Activated B cell treated with CpG ODN at 0.5 μM for 24 hours (primary cell): ENCODE results near the gene NF1. TPM values are rescaled to one million over a fixed set of nuclear protein-coding genes. Genes with fewer than 3 reads are reported as not detected.

Experiments used
- ATAC-seq: fragments of 200-7000 bp; cut with Tn5 transposase; one replicate; pipeline ENCODE4 v1.10.0; 2021; ENCODE audit warnings: low read depth, mild to moderate bottlenecking, moderate library complexity
- CTCF ChIA-PET: fragments of 350-600 bp; sonication (Branson Sonifier 250); formaldehyde crosslinking; loops from one replicate; lab custom pipeline; 2021; ENCODE audit warnings: antibody characterized with exemption; lab: Charles Lee
- POLR2A ChIA-PET: fragments of 350-600 bp; sonication (Branson Sonifier 250); formaldehyde crosslinking; loops from one replicate; lab custom pipeline; 2021; ENCODE audit warnings: antibody characterized with exemption; lab: Charles Lee
- DNase-seq: peaks from one replicate; pipeline ENCODE4 v3.0.0; 2022
- H3K27ac Mint-ChIP-seq: one replicate; pipeline ENCODE4 v1.8.0; 2020; ENCODE audit warnings: mixed read lengths
- H3K27me3 Mint-ChIP-seq: one replicate; pipeline ENCODE4 v1.8.0; 2021; ENCODE audit warnings: mixed read lengths
- H3K36me3 Mint-ChIP-seq: one replicate; pipeline ENCODE4 v1.8.0; 2021; ENCODE audit warnings: low read depth, mixed read lengths
- H3K4me1 Mint-ChIP-seq: one replicate; pipeline ENCODE4 v1.8.0; 2021; ENCODE audit warnings: mixed read lengths
- H3K4me3 Mint-ChIP-seq: one replicate; pipeline ENCODE4 v1.8.0; 2020; ENCODE audit warnings: mild to moderate bottlenecking, mixed read lengths
- H3K9me3 Mint-ChIP-seq: one replicate; pipeline ENCODE4 v1.8.0; 2020; ENCODE audit warnings: mixed read lengths
- CTCF ChIP-seq: fragments of 200-600 bp; IDR thresholded peaks from one replicate; pipeline ENCODE4 v1.8.0; 2022; ENCODE audit warnings: antibody characterized with exemption, mild to moderate bottlenecking
- intact Hi-C: fragments of 100-400 bp; cut with micrococcal nuclease; formaldehyde crosslinking; loops from one replicate; pipeline ENCODE4 v1.15.1; 2024
- total RNA-seq: library from RNA; stranded (reverse); gene quantifications from 2 replicates; pipeline ENCODE4 v1.2.3, GENCODE V29; 2022

The NF1 gene
- total RNA-seq, 1 donor from 2014 or later = 27.4 TPM

GRCh38 chr17:31051506-31051905 lies 43.3 kb upstream of the NF1 start:
- Mint-ChIP-seq H3K36me3 (no peaks in the 10 kb centered on the region), H3K4me3 (no peak overlapping the region), H3K27me3 (no peaks in the 10 kb centered on the region), H3K4me1 (no peaks in the 10 kb centered on the region), H3K27ac (no peak overlapping the region), H3K9me3 (no peaks in the 10 kb centered on the region)
- no peak for DNase-seq
- intact Hi-C loops = no loop called here
- TF ChIP-seq CTCF = no peak
- ATAC-seq = no peak
- ChIA-PET CTCF (interaction anchor here (1.6 kb wide), 1 partner anchor 17 kb away, joined by 4 read pairs; no protein-coding TSS in a partner anchor), POLR2A (interaction anchor here (0.5 kb wide), 1 partner anchor 331 kb away, joined by 4 read pairs; no protein-coding TSS in a partner anchor)

- Mint-ChIP-seq H3K4me1 (no peaks in the 10 kb centered on the region), H3K36me3 (no peaks in the 10 kb centered on the region), H3K27ac (no peak overlapping the region), H3K27me3 (no peaks in the 10 kb centered on the region), H3K9me3 (no peaks in the 10 kb centered on the region), H3K4me3 (no peak overlapping the region)
- no peak for DNase-seq
- ATAC-seq = no peak
- ChIA-PET POLR2A (no interaction called here), CTCF (interaction anchor here (1.3 to 1.6 kb wide), 2 partner anchors 9 to 16 kb away, joined by 4 to 5 read pairs; no protein-coding TSS in a partner anchor)
- intact Hi-C loops = no loop called here
- no peak for TF ChIP-seq CTCF
These were observed 42.4 kb upstream of the NF1 start for GRCh38 chr17:31052187-31052889.

- Mint-ChIP-seq H3K9me3 (no peaks in the 10 kb centered on the region), H3K36me3 (no peaks in the 10 kb centered on the region), H3K27ac (no peak overlapping the region), H3K4me1 (no peaks in the 10 kb centered on the region), H3K27me3 (no peaks in the 10 kb centered on the region), H3K4me3 (no peak overlapping the region)
- intact Hi-C loops = no loop called here
- DNase-seq (no peak), ATAC-seq (no peak)
- ChIA-PET POLR2A (no interaction called here), CTCF (interaction anchor here (1.3 to 1.6 kb wide), 2 partner anchors 8 to 16 kb away, joined by 4 to 5 read pairs; no protein-coding TSS in a partner anchor)
- no peak for TF ChIP-seq CTCF
These were observed 41.7 kb upstream of the NF1 start for GRCh38 chr17:31053071-31053470.

- Mint-ChIP-seq H3K9me3 (no peaks in the 10 kb centered on the region), H3K4me1 (peaks cover 5% of the 10 kb centered on the region), H3K4me3 (no peak overlapping the region), H3K36me3 (no peaks in the 10 kb centered on the region), H3K27me3 (no peaks in the 10 kb centered on the region), H3K27ac (no peak overlapping the region)
- no peak for TF ChIP-seq CTCF
- intact Hi-C loops = no loop called here
- ChIA-PET CTCF (no interaction called here), POLR2A (no interaction called here)
- DNase-seq (no peak), ATAC-seq (no peak)
These were observed 40.0 kb upstream of the NF1 start for GRCh38 chr17:31054761-31055160.

- no peak overlapping the region for H3K27ac Mint-ChIP-seq
- ChIA-PET CTCF (no interaction called here), POLR2A (no interaction called here)
- H3K4me1 Mint-ChIP-seq = peaks cover 5% of the 10 kb centered on the region
- no peak for TF ChIP-seq CTCF
- no peaks in the 10 kb centered on the region for H3K36me3 Mint-ChIP-seq
- H3K4me3 Mint-ChIP-seq = no peak overlapping the region
- DNase-seq (no peak), ATAC-seq (no peak)
- H3K9me3 Mint-ChIP-seq = no peaks in the 10 kb centered on the region
- intact Hi-C loops = no loop called here
- H3K27me3 Mint-ChIP-seq = no peaks in the 10 kb centered on the region
These were observed 35.8 kb upstream of the NF1 start for GRCh38 chr17:31058976-31059375.
